GM21515 (cell line): ENCODE results near the gene ZPR1.
"Not testable (repeated sequence)": the region's sequence is repeated elsewhere in the genome, so short reads cannot be mapped to it uniquely, and the experiment has no call there.

Experiments
- ATAC-seq: cut with Tn5 transposase; IDR thresholded peaks from one replicate; pipeline ENCODE4 v1.9.1; 2021; ENCODE audit not compliant: unreplicated experiment

ZPR1 gene, protein sequence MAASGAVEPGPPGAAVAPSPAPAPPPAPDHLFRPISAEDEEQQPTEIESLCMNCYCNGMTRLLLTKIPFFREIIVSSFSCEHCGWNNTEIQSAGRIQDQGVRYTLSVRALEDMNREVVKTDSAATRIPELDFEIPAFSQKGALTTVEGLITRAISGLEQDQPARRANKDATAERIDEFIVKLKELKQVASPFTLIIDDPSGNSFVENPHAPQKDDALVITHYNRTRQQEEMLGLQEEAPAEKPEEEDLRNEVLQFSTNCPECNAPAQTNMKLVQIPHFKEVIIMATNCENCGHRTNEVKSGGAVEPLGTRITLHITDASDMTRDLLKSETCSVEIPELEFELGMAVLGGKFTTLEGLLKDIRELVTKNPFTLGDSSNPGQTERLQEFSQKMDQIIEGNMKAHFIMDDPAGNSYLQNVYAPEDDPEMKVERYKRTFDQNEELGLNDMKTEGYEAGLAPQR

GRCh38 chr11:116787786-116788486 is at the start of gene ZPR1:
Gene ZPR1 (minus strand): TSS chr11:116788023. CDS start chr11:116787990, 33 bp downstream.
- ATAC-seq, result peak; percentile 85

GRCh38 chr11:116836632-116836991 is 48.8 kb upstream of the ZPR1 start:
- no peak for ATAC-seq

DNA sequence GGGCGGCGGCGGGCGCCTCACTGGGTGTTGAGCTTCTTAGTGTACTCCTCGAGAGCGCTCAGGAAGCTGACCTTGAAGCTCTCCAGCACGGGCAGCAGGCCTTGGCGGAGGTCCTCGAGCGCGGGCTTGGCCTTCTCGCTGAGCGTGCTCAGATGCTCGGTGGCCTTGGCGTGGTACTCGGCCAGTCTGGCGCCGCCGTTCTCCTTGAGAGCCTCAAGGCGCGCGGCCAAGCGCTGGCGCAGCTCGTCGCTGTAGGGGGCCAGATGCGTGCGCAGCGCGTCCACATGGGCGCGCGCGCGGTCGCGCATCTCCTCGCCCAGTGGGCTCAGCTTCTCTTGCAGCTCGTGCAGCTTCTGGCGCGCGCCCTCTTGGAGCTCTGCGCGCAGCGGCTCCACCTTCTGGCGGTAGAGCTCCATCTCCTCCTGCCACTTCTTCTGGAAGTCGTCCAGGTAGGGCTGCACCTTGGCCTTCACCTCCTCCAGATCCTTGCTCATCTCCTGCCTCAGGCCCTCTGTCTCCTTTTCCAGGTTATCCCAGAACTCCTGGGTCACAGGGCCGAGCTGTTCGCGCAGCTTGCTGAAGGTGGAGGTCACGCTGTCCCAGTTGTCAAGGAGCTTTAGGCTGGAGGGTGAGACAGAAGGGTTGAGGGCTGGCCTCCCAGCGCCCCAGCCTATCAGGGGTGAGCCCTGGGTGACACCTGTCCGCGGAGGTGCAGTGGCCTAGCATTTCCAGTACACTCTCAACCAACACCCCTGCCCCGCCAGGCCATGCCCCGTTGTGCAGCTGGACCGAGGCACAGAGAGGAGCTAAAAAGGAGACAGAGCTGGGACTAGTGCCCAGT is 48.2 kb upstream of the ZPR1 start:
- peak; percentile 84 for ATAC-seq

GRCh38 chr11:116835042-116835772 is 47.4 kb upstream of the ZPR1 start:
- ATAC-seq, result no peak

- not testable (repeated sequence) for ATAC-seq
Observed at GRCh38 chr11:116834535-116835041, 46.8 kb upstream of the ZPR1 start.

DNA sequence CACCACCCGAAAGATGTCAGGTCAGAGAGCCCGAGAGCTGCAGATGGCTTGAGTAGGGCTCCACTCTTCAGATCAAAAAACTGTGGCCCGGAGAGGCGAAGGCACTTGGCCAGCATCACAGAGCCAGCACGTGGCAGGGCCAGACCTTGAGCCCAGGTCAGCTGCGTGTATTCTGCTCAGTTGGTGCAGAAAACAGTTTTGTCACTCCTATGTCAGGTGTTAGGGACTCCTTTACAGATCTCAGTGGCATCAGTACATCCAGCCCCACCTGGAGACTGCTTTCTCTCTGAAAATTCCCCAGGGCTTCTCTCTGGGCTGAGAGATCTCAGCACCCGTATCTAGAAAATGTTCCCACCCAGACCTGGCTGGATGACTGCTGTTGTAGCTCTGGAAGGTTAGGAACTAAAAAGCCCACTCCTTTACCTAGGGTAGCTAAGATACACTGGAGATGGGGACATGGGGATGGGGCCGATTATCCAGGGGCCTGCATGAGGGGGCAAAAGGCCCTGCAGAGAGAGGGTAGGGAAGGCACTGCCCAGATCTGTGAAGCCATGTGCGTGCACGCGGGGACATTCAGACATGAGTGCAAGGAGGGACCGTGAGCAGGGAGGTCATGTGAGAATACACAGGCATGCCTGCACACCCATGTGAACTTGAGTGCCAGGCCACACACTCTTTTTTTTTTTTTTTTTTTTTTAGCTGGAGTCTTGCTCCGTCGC is 46.2 kb upstream of the ZPR1 start:
- no peak for ATAC-seq

DNA sequence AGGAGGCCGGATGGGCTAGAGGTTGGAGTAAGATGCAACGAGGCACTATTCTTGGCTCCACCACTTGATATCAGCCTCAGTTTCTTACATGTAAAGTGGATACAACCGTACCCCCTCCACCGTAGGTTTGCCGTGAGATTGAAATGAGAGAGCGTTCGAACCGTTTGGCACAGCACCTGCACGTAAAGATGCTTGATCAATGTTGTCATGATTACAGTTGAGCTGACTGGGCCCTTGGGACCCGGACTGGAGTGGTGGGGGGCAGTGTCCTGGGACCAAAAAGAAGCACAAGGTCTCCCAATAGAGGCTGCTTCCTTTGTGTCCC is 45.6 kb upstream of the ZPR1 start:
- no peak for ATAC-seq

GRCh38 chr11:116832350-116833290 is 44.8 kb upstream of the ZPR1 start:
- no peak for ATAC-seq

GRCh38 chr11:116831790-116832349 is 44.0 kb upstream of the ZPR1 start:
- ATAC-seq, result no peak

DNA sequence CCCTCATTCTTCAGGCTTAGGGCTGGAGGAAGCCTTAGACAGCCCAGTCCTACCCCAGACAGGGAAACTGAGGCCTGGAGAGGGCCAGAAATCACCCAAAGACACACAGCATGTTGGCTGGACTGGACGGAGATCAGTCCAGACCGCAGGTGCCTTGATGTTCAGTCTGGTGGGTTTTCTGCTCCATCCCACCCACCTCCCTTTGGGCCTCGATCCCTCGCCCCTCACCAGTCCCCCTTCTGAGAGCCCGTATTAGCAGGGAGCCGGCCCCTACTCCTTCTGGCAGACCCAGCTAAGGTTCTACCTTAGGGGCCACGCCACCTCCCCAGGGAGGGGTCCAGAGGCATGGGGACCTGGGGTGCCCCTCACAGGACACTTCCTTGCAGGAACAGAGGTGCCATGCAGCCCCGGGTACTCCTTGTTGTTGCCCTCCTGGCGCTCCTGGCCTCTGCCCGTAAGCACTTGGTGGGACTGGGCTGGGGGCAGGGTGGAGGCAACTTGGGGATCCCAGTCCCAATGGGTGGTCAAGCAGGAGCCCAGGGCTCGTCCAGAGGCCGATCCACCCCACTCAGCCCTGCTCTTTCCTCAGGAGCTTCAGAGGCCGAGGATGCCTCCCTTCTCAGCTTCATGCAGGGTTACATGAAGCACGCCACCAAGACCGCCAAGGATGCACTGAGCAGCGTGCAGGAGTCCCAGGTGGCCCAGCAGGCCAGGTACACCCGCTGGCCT is 42.5 kb upstream of the ZPR1 start:
- ATAC-seq, result no peak

DNA sequence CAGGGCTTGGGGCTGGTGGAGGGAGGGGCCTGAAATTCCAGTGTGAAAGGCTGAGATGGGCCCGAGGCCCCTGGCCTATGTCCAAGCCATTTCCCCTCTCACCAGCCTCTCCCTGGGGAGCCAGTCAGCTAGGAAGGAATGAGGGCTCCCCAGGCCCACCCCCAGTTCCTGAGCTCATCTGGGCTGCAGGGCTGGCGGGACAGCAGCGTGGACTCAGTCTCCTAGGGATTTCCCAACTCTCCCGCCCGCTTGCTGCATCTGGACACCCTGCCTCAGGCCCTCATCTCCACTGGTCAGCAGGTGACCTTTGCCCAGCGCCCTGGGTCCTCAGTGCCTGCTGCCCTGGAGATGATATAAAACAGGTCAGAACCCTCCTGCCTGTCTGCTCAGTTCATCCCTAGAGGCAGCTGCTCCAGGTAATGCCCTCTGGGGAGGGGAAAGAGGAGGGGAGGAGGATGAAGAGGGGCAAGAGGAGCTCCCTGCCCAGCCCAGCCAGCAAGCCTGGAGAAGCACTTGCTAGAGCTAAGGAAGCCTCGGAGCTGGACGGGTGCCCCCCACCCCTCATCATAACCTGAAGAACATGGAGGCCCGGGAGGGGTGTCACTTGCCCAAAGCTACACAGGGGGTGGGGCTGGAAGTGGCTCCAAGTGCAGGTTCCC is 41.8 kb upstream of the ZPR1 start, which contains the start of gene APOC3:
TSS of gene APOC3 (plus strand) at position 383 of the 659 bp plus-strand sequence. CDS start 676 bp downstream, outside the sequence.
- ATAC-seq, result no peak

GRCh38 chr11:116828632-116829524 is 41.1 kb upstream of the ZPR1 start:
- ATAC-seq, result no peak

- ATAC-seq, result no peak
Observed at GRCh38 chr11:116827461-116827860, 39.6 kb upstream of the ZPR1 start.

DNA sequence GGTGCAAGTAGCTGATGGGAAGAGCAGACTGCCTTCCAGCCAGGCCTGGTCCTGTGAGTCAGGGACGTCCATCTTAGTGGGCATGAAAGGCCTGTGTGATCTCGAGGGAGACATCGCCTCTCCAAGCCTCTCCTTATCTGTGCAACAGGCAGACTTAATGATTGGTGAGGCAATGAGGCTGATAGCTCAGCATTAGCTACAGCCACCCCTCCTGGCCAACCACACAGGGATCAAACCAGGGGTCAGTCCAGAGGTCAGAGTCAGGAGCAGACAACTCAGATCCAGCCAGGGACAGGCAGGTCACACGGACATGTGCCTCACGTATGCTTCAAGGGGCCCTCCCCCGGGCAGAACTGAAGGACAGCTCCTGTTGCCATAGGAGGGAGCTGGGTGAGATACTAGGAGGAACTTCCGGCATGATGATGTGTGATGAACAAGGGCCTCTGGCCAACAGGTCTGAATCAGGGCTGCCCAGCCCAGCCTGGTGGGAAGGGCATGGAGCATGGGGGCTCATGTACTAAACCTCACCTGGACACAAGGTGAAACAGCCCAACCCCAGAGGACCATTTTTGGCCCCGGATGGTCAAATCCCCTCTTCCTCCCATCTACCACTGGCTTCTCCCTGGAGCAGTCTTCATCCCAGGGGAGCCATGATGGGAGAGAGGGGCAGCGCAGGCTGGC is 39.1 kb upstream of the ZPR1 start:
- ATAC-seq, result no peak

GRCh38 chr11:116825854-116826750 is 38.3 kb upstream of the ZPR1 start:
- ATAC-seq, result no peak
